Chondrocyte (in vitro differentiated cells): ENCODE results near the gene LRMDA. TPM values are rescaled to one million over a fixed set of nuclear protein-coding genes. Genes with fewer than 3 reads are reported as not detected.

Experiments
- DNase-seq: peaks from one replicate; pipeline ENCODE4 v3.0.0; 2021; ENCODE audit warnings: mixed read lengths, low spot score
- H3K27ac Mint-ChIP-seq: one replicate; pipeline ENCODE4 v1.8.0; 2021; ENCODE audit warnings: mild to moderate bottlenecking, moderate library complexity, mixed read lengths; ENCODE audit not compliant: unreplicated experiment
- H3K27me3 Mint-ChIP-seq: 2 replicates; pipeline ENCODE4 v1.8.0; 2021; ENCODE audit warnings: low read depth, mixed read lengths
- H3K36me3 Mint-ChIP-seq: 2 replicates; pipeline ENCODE4 v1.8.0; 2021; ENCODE audit warnings: low read depth, mixed read lengths
- H3K4me1 Mint-ChIP-seq: 2 replicates; pipeline ENCODE4 v1.8.0; 2021; ENCODE audit warnings: low read depth, mild to moderate bottlenecking, mixed read lengths
- H3K4me3 Mint-ChIP-seq: one replicate; pipeline ENCODE4 v1.8.0; 2021; ENCODE audit warnings: mild to moderate bottlenecking, moderate library complexity, mixed read lengths; ENCODE audit not compliant: unreplicated experiment
- H3K9me3 Mint-ChIP-seq: 2 replicates; pipeline ENCODE4 v1.8.0; 2021; ENCODE audit warnings: low read depth, mixed read lengths
- total RNA-seq: library from RNA; stranded (reverse); gene quantifications from 3 replicates; pipeline ENCODE4 v1.2.1, GENCODE V29; 2021
- TF ChIP-seq, protein P1 (sequence below): fragments of 200-600 bp; sonication (generic); IDR thresholded peaks from 2 replicates; pipeline ENCODE4 v1.5.0; 2021; ENCODE audit warnings: antibody characterized with exemption, mild to moderate bottlenecking, moderate library complexity

Gene LRMDA
- total RNA-seq, 1 donor from 2014 or later, result 2.8 TPM

DNA sequence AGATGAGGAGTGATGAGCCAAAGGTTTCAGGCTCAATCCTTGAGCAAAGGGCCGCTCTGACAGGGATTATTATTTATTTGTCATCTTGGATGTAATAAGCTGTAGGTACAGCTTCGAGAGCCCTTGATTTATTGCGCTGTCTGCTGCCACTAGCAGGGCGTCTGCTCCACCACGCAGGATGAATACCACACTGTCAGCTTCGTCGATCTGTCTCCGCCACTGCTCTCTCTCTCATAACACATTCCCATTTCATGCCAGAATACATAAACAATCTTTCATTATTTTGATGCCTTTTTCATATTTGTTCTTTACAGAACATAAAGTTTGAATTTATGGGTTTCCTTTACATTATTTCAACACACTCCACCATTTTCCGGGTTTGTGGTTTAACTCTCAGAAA is 276.6 kb downstream of the LRMDA start:
- no peaks in the 10 kb centered on the region for H3K4me1 Mint-ChIP-seq
- H3K9me3 Mint-ChIP-seq, result no peaks in the 10 kb centered on the region
- H3K27ac Mint-ChIP-seq, result no peak overlapping the region
- H3K27me3 Mint-ChIP-seq, result peaks cover 28% of the 10 kb centered on the region
- peaks cover 2% of the 10 kb centered on the region for H3K36me3 Mint-ChIP-seq
- DNase-seq, result no peak
- TF ChIP-seq, protein P1, sequence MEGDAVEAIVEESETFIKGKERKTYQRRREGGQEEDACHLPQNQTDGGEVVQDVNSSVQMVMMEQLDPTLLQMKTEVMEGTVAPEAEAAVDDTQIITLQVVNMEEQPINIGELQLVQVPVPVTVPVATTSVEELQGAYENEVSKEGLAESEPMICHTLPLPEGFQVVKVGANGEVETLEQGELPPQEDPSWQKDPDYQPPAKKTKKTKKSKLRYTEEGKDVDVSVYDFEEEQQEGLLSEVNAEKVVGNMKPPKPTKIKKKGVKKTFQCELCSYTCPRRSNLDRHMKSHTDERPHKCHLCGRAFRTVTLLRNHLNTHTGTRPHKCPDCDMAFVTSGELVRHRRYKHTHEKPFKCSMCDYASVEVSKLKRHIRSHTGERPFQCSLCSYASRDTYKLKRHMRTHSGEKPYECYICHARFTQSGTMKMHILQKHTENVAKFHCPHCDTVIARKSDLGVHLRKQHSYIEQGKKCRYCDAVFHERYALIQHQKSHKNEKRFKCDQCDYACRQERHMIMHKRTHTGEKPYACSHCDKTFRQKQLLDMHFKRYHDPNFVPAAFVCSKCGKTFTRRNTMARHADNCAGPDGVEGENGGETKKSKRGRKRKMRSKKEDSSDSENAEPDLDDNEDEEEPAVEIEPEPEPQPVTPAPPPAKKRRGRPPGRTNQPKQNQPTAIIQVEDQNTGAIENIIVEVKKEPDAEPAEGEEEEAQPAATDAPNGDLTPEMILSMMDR, result no peak
- H3K4me3 Mint-ChIP-seq, result no peak overlapping the region

DNA sequence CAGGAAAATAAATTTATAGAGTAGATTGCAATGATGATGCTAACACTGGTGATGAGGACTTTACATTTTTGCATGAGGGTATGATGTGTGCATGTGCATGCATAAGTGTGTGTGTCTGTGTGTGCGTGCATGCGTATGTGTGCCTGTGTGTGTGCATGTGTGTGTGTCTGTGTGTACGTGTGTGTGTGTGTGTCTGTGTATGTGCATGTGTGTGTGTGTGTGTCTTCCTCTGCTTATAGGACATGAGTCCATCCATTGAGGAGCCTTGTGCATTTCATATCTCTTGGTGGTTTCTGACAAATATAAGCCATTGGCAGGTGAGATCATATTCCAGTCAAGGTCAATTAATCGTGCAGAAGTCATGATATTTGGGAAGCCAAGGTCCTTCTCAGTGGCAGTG is 277.8 kb downstream of the LRMDA start:
- Mint-ChIP-seq H3K9me3 (no peaks in the 10 kb centered on the region), H3K27me3 (peaks cover 30% of the 10 kb centered on the region), H3K4me3 (no peak overlapping the region), H3K4me1 (no peaks in the 10 kb centered on the region), H3K36me3 (peaks cover 2% of the 10 kb centered on the region), H3K27ac (no peak overlapping the region)
- TF ChIP-seq, protein P1, result no peak
- no peak for DNase-seq

GRCh38 chr10:75709811-75710210 is 278.4 kb downstream of the LRMDA start:
- DNase-seq, result no peak
- H3K4me3 Mint-ChIP-seq, result no peak overlapping the region
- no peaks in the 10 kb centered on the region for H3K4me1 Mint-ChIP-seq
- peaks cover 28% of the 10 kb centered on the region for H3K27me3 Mint-ChIP-seq
- no peak overlapping the region for H3K27ac Mint-ChIP-seq
- peaks cover 2% of the 10 kb centered on the region for H3K36me3 Mint-ChIP-seq
- TF ChIP-seq, protein P1, result no peak
- H3K9me3 Mint-ChIP-seq, result no peaks in the 10 kb centered on the region

DNA sequence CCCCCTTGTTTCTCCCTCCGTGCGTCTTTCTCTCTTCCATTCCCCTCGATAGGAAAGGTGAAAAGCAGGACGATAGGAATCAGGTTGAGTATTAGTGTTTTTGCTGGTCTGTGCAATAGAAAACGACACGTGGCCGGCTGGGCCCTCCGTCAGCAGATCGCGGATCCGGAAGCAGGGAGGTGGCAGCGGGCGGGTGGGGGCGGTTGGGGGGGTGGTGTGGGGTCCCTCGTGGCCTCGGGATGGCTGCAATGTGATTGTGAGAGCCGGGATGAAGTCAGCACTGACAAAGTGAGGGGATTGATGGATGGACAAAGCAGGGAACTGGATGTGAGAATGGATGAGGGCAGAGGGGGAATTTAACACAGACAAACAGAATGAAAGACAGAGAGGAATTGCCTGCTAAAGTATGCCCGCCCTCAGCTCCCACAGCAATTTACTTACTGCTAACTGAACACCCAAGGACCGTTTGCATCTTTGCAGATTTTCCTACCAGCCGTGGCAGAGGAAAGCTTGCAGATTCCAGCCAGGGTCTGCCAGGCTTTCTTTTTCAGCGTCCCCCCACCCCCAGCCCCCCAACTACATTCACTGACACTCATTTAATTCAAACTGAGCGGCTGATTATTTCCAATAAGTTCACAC is 280.9 kb downstream of the LRMDA start:
- DNase-seq, result no peak
- H3K4me3 Mint-ChIP-seq, result peak overlapping the region; percentile 26
- no peaks in the 10 kb centered on the region for H3K4me1 Mint-ChIP-seq
- TF ChIP-seq, protein P1, result no peak
- no peaks in the 10 kb centered on the region for H3K9me3 Mint-ChIP-seq
- peaks cover 36% of the 10 kb centered on the region for H3K27me3 Mint-ChIP-seq
- no peak overlapping the region for H3K27ac Mint-ChIP-seq
- H3K36me3 Mint-ChIP-seq, result no peaks in the 10 kb centered on the region

GRCh38 chr10:75716506-75716905 is 285.1 kb downstream of the LRMDA start:
- H3K27me3 Mint-ChIP-seq, result peaks cover 33% of the 10 kb centered on the region
- H3K36me3 Mint-ChIP-seq, result no peaks in the 10 kb centered on the region
- no peaks in the 10 kb centered on the region for H3K4me1 Mint-ChIP-seq
- H3K4me3 Mint-ChIP-seq, result no peak overlapping the region
- H3K27ac Mint-ChIP-seq, result no peak overlapping the region
- TF ChIP-seq, protein P1, result no peak
- no peak for DNase-seq
- no peaks in the 10 kb centered on the region for H3K9me3 Mint-ChIP-seq
